Liver (tissue), 9 donors: Measurements from ENCODE around the gene DHRS2. TPM values are rescaled to one million over a fixed set of nuclear protein-coding genes. Genes with fewer than 3 reads are reported as not detected.

ENCODE experiments used
- DNase-seq: peaks from one replicate; pipeline ENCODE4 v3.0.0-alpha.2; 2017; ENCODE audit warnings: low spot score
- H3K27ac ChIP-seq, 2 donors: one replicate each; pipeline ENCODE4 v1.7.0; 2013; ENCODE audit warnings: inconsistent platforms in 2 of 2, low read length in 2 of 2, control low read depth in 1 of 2, low read depth in 1 of 2, mild to moderate bottlenecking in 1 of 2
- H3K27me3 ChIP-seq, 4 donors: one replicate each; pipeline versions ENCODE4 v1.6.1 to v1.7.0; 2013; ENCODE audit warnings: low read length in 3 of 4, inconsistent platforms in 1 of 4, mild to moderate bottlenecking in 1 of 4, moderate library complexity in 1 of 4; ENCODE audit not compliant: control insufficient read depth in 4 of 4, insufficient read depth in 4 of 4
- H3K36me3 ChIP-seq, 4 donors: one replicate each; pipeline versions ENCODE4 v1.6.1 to v1.7.0; 2013; ENCODE audit warnings: low read length in 3 of 4, mild to moderate bottlenecking in 3 of 4, low read depth in 1 of 4, moderate library complexity in 1 of 4; ENCODE audit not compliant: control insufficient read depth in 4 of 4, insufficient read depth in 3 of 4
- H3K4me1 ChIP-seq, 4 donors: one replicate each; pipeline versions ENCODE4 v1.6.1 to v1.7.0; 2013; ENCODE audit warnings: low read length in 3 of 4, mild to moderate bottlenecking in 3 of 4, moderate library complexity in 1 of 4; ENCODE audit not compliant: control insufficient read depth in 4 of 4, insufficient read depth in 4 of 4
- H3K4me3 ChIP-seq, 3 donors: one replicate each; pipeline versions ENCODE4 v1.6.1 to v1.7.0; 2013; ENCODE audit warnings: low read length in 3 of 3, control low read depth in 1 of 3, low read depth in 1 of 3, mild to moderate bottlenecking in 1 of 3
- H3K9ac ChIP-seq, 2 donors: one replicate each; pipeline ENCODE4 v1.7.0; 2013; ENCODE audit warnings: low read length in 2 of 2, mild to moderate bottlenecking in 2 of 2, moderate library complexity in 2 of 2, control low read depth in 1 of 2, low read depth in 1 of 2
- H3K9me3 ChIP-seq, 4 donors: one replicate each; pipeline versions ENCODE4 v1.6.1 to v1.7.0; 2013; ENCODE audit warnings: low read length in 3 of 4; ENCODE audit not compliant: control insufficient read depth in 4 of 4
- EGR1 ChIP-seq, 2 donors: IDR thresholded peaks; 2 replicates each; pipeline ENCODE4 v1.6.1; 2016 to 2018; ENCODE audit warnings: antibody characterized with exemption in 2 of 2, low read depth in 2 of 2
- FOXA1 ChIP-seq: IDR thresholded peaks from 2 replicates; pipeline ENCODE4 v1.6.1; 2016; ENCODE audit warnings: antibody characterized with exemption
- FOXA2 ChIP-seq: IDR thresholded peaks from 2 replicates; pipeline ENCODE4 v1.6.1; 2016; ENCODE audit warnings: antibody characterized with exemption
- GABPA ChIP-seq, 2 donors: IDR thresholded peaks in 1 of 2; conservative IDR thresholded peaks in 1 of 2; 2 replicates each; pipeline ENCODE4 v1.6.1; 2016; ENCODE audit warnings: antibody characterized with exemption in 2 of 2, mild to moderate bottlenecking in 1 of 2, moderate library complexity in 1 of 2
- HNF4A ChIP-seq, 2 donors: conservative IDR thresholded peaks; 2 replicates each; pipeline ENCODE4 v1.6.1; 2016; ENCODE audit warnings: antibody characterized with exemption in 2 of 2, mild to moderate bottlenecking in 2 of 2
- HNF4G ChIP-seq: IDR thresholded peaks from 2 replicates; pipeline ENCODE4 v1.6.1; 2016; ENCODE audit warnings: antibody characterized with exemption
- JUND ChIP-seq, 2 donors: IDR thresholded peaks; 2 replicates each; pipeline ENCODE4 v1.6.1; 2016; ENCODE audit warnings: antibody characterized with exemption in 2 of 2
- NR2F2 ChIP-seq: IDR thresholded peaks from 2 replicates; pipeline ENCODE4 v1.6.1; 2016; ENCODE audit warnings: antibody characterized with exemption
- RAD21 ChIP-seq, 2 donors: IDR thresholded peaks; 2 replicates each; pipeline ENCODE4 v1.6.1; 2016; ENCODE audit warnings: antibody characterized with exemption in 2 of 2, mild to moderate bottlenecking in 2 of 2
- RXRA ChIP-seq, 2 donors: IDR thresholded peaks; 2 replicates each; pipeline ENCODE4 v1.6.1; 2017 to 2018; ENCODE audit warnings: antibody characterized with exemption in 2 of 2, mild to moderate bottlenecking in 1 of 2
- SP1 ChIP-seq: IDR thresholded peaks from 2 replicates; pipeline ENCODE4 v1.6.1; 2018; ENCODE audit warnings: antibody characterized with exemption, mild to moderate bottlenecking
- TAF1 ChIP-seq: conservative IDR thresholded peaks from 2 replicates; pipeline ENCODE4 v1.6.1; 2016; ENCODE audit warnings: antibody characterized with exemption, mild to moderate bottlenecking
- YY1 ChIP-seq: IDR thresholded peaks from 2 replicates; pipeline ENCODE4 v1.6.1; 2016; ENCODE audit warnings: antibody characterized with exemption, mild to moderate bottlenecking
- WGBS: extraction: QIAGEN DNeasy Blood & Tissue Kit; methylation state at CpG from one replicate; pipeline ENCODE4 v1.1.7; 2013; 5-methylcytosine and 5-hydroxymethylcytosine counted together
- polyA plus RNA-seq, 2 donors: library from polyadenylated mRNA; stranded (reverse) in 1 of 2; unstranded in 1 of 2; fragments of 200-250 nt in 1 of 2; fragments of >200 nt in 1 of 2; fragmentation: Nextera tagmentation in 1 of 2; extraction: Ambion mirVana in 1 of 2; gene quantifications; one replicate each; pipeline versions ENCODE4 v1.2.1 to v1.2.3, GENCODE V29; 2013 to 2015
- total RNA-seq, 2 donors: library from RNA; depleted of rRNA; stranded (reverse); fragments of >200 nt; gene quantifications; one replicate each; pipeline ENCODE4 v1.2.3, GENCODE V29; 2014
- TF ChIP-seq, protein P1 (sequence below): IDR thresholded peaks from 2 replicates; pipeline ENCODE4 v1.6.1; 2016; ENCODE audit warnings: antibody characterized with exemption
- TF ChIP-seq, protein P2 (sequence below): fragments of 150-350 bp; IDR thresholded peaks from 2 replicates; pipeline ENCODE4 v1.5.1; 2017; ENCODE audit warnings: improper control_type of control experiment, low read depth, low read length; ENCODE audit not compliant: missing input control
- TF ChIP-seq, protein P3 (sequence below): IDR thresholded peaks from 2 replicates; pipeline ENCODE4 v1.6.1; 2016; ENCODE audit warnings: antibody characterized with exemption, mild to moderate bottlenecking
- TF ChIP-seq, protein P4 (sequence below): IDR thresholded peaks from 2 replicates; pipeline ENCODE4 v1.6.1; 2016; ENCODE audit warnings: antibody characterized with exemption
- TF ChIP-seq, protein P5 (sequence below): IDR thresholded peaks from 2 replicates; pipeline ENCODE4 v1.6.1; 2016; ENCODE audit warnings: antibody characterized with exemption
- donor health status: healthy.
- donor health status: healthy.
- donor health status: healthy.
- donor health status: healthy.
- donor health status: healthy.

Gene DHRS2
- total and polyA plus RNA-seq, 4 donors = 0.33 to 1.0 (median 0.62) TPM

DNA sequence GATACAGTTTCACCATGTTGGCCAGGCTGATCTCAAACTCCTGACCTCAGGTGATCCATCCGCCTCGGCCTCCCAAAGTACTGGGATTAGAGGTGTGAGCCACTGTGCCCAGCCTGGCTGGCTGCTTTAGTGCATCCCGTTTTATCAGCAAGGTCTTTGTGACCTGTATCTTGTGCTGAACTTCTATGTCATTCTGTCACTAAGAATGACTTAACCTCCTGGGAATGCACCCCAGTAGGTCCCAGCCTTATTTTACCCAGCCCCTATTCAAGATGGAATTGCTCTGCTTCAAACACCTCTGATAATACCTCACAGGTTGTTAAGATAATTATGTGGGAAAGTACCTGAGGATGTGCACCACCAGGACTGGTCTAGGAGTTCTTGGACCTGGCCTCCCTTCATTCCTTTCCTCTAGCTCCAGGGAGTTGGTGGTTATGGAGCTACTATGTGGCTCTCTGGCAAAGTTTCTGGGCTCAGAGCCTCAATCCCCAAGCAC is 31.4 kb upstream of the DHRS2 start:
- H3K36me3 ChIP-seq = no peaks in the 10 kb centered on the region
- H3K27ac ChIP-seq = no peak overlapping the region
- no peak overlapping the region for H3K4me3 ChIP-seq
- no peak for TF ChIP-seq HNF4A (conservative IDR thresholded peaks at IDR 0.05)
- TF ChIP-seq, protein P1, sequence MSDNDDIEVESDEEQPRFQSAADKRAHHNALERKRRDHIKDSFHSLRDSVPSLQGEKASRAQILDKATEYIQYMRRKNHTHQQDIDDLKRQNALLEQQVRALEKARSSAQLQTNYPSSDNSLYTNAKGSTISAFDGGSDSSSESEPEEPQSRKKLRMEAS = no peak
- TF ChIP-seq GABPA (IDR thresholded peaks at IDR 0.05 in 1 of 2, conservative IDR thresholded peaks at IDR 0.05 in 1 of 2) = no peak
- no peak for TF ChIP-seq RXRA (IDR thresholded peaks at IDR 0.05)
- no peak for TF ChIP-seq FOXA1
- TF ChIP-seq HNF4G = no peak
- TF ChIP-seq YY1 = no peak
- TF ChIP-seq, protein P2, sequence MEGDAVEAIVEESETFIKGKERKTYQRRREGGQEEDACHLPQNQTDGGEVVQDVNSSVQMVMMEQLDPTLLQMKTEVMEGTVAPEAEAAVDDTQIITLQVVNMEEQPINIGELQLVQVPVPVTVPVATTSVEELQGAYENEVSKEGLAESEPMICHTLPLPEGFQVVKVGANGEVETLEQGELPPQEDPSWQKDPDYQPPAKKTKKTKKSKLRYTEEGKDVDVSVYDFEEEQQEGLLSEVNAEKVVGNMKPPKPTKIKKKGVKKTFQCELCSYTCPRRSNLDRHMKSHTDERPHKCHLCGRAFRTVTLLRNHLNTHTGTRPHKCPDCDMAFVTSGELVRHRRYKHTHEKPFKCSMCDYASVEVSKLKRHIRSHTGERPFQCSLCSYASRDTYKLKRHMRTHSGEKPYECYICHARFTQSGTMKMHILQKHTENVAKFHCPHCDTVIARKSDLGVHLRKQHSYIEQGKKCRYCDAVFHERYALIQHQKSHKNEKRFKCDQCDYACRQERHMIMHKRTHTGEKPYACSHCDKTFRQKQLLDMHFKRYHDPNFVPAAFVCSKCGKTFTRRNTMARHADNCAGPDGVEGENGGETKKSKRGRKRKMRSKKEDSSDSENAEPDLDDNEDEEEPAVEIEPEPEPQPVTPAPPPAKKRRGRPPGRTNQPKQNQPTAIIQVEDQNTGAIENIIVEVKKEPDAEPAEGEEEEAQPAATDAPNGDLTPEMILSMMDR = no peak
- TF ChIP-seq NR2F2 = no peak
- TF ChIP-seq FOXA2 = no peak
- no peak for TF ChIP-seq RAD21 (IDR thresholded peaks at IDR 0.05)
- TF ChIP-seq JUND (IDR thresholded peaks at IDR 0.05) = no peak
- TF ChIP-seq SP1 = no peak
- no peak for TF ChIP-seq EGR1 (IDR thresholded peaks at IDR 0.05; ENCODE audit: low read depth in 2 of 2)
- TF ChIP-seq, protein P3, sequence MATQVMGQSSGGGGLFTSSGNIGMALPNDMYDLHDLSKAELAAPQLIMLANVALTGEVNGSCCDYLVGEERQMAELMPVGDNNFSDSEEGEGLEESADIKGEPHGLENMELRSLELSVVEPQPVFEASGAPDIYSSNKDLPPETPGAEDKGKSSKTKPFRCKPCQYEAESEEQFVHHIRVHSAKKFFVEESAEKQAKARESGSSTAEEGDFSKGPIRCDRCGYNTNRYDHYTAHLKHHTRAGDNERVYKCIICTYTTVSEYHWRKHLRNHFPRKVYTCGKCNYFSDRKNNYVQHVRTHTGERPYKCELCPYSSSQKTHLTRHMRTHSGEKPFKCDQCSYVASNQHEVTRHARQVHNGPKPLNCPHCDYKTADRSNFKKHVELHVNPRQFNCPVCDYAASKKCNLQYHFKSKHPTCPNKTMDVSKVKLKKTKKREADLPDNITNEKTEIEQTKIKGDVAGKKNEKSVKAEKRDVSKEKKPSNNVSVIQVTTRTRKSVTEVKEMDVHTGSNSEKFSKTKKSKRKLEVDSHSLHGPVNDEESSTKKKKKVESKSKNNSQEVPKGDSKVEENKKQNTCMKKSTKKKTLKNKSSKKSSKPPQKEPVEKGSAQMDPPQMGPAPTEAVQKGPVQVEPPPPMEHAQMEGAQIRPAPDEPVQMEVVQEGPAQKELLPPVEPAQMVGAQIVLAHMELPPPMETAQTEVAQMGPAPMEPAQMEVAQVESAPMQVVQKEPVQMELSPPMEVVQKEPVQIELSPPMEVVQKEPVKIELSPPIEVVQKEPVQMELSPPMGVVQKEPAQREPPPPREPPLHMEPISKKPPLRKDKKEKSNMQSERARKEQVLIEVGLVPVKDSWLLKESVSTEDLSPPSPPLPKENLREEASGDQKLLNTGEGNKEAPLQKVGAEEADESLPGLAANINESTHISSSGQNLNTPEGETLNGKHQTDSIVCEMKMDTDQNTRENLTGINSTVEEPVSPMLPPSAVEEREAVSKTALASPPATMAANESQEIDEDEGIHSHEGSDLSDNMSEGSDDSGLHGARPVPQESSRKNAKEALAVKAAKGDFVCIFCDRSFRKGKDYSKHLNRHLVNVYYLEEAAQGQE = no peak
- TF ChIP-seq, protein P4, sequence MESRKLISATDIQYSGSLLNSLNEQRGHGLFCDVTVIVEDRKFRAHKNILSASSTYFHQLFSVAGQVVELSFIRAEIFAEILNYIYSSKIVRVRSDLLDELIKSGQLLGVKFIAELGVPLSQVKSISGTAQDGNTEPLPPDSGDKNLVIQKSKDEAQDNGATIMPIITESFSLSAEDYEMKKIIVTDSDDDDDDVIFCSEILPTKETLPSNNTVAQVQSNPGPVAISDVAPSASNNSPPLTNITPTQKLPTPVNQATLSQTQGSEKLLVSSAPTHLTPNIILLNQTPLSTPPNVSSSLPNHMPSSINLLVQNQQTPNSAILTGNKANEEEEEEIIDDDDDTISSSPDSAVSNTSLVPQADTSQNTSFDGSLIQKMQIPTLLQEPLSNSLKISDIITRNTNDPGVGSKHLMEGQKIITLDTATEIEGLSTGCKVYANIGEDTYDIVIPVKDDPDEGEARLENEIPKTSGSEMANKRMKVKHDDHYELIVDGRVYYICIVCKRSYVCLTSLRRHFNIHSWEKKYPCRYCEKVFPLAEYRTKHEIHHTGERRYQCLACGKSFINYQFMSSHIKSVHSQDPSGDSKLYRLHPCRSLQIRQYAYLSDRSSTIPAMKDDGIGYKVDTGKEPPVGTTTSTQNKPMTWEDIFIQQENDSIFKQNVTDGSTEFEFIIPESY = no peak
- TF ChIP-seq TAF1 = no peak
- TF ChIP-seq, protein P5, sequence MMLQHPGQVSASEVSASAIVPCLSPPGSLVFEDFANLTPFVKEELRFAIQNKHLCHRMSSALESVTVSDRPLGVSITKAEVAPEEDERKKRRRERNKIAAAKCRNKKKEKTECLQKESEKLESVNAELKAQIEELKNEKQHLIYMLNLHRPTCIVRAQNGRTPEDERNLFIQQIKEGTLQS = no peak
- H3K9ac ChIP-seq = no peak overlapping the region
- WGBS = 94% methylated on average over 3 of the region's 3 CpGs
- peaks cover 3 to 17% (median 14%) of the 10 kb centered on the region in 4 donors for H3K4me1 ChIP-seq
- H3K9me3 ChIP-seq = no peaks in the 10 kb centered on the region
- DNase-seq = no peak
- no peaks in the 10 kb centered on the region for H3K27me3 ChIP-seq
